LNCAP (cell line): ENCODE measurements around the gene TMEM164.

Experiments used
- CTCF ChIP-seq: fragments of 450-650 bp; IDR thresholded peaks from 2 replicates; pipeline ENCODE4 v1.5.1; 2017; ENCODE audit warnings: mild to moderate bottlenecking

The TMEM164 gene

GRCh38 chrX:110006821-110007375 is 4.0 kb downstream of the TMEM164 start:
- no peak for TF ChIP-seq CTCF

DNA sequence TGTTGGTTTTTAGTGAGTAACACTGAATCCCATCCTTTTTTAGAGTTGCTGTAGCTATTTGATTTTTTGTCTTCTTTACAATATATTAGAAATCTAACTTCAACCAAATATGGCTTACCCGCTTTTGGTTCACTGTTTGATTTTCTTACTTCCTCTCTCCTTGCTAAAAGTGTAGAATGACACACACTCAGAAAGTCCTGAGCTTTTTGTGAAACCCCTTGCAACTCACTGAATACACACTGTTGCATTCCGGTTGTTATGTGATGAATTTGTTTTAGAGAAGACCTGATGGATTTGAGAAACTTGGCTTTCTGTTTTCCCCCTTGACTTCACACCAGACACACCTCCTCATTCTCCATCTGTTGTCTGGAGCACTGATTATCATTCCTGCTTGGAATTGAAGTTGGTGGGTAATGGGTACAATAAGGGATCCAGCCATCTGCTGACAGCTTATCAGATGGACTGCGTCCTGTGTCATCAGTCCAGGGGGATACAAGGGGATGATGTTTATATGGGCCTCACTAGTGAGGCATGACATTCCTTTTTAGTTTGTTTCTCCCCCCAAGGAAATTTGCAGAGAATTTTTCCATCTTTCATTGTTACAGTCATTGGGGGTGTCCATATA is 5.2 kb downstream of the TMEM164 start:
- no peak for TF ChIP-seq CTCF

DNA sequence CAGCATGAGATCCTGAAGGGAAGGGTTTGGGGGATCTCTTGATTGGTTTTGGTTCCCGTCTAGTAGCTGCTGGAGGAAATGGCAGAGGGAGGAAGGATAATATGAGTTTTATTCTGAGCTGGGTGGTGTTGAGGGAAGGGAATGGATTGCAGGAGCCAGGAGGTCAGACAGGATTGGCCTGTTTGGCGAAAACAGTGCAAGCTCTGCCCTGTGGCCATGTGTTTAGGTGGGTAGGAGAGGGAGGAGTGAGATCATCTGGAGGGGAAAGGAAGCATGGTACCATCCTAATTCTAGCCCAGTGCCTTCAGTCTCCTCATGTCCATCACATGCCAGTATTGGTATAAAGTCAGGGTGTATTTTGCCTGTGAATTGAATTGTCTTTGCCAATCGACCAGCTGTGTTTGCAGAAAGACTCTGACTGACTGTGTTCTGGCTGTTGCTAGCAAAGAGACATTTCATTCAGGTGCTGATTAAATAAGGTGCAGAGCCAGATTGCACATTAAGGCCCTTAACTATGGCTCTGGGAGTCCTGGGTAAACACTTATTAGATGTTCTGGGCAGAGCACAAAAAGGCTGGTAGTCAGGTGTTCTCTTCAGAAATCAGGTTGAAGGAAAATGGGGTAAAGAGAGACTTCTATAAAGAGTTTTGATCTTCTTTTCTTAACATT is 10.0 kb downstream of the TMEM164 start:
- TF ChIP-seq CTCF: no peak

DNA sequence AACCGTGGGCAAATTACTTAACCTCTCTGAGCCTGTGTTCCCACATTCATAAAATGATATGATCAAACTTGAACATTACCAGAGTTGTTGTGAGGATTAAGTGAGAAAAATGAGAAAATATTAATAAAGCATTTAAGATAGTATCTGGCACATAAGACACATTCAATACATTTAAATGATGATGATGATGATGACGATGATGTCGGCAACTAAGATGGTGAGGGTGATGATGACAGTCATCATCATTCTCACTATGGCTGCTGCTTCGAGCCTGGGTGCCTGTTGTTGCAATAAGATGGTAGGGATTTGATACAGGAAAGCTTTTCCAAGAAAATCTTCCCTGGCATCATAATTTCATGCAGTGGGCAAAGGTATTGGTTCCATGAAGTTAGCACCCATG is 11.1 kb downstream of the TMEM164 start:
- no peak for TF ChIP-seq CTCF

DNA sequence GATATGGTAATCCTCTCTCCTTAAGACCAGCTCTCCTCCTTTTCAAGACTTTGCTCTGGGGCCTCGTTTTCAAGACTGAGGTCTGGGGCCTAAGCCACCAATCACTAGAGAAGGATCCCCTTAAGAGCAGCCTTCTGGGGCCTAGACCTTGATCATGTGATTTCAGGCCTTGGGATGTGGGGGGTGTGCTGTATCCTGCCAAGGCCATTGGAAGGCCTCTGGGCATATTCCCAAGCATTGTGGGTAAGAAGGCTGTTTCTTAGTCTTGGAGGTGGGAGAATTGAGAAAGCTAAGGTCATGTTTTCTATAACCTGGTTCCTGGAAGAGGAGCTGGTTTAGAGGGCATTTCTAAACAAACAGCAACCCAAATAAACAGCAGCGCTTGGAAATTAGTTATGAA is 12.1 kb downstream of the TMEM164 start:
- no peak for TF ChIP-seq CTCF

- no peak for TF ChIP-seq CTCF
Measured at GRCh38 chrX:110015915-110016314, 13.0 kb downstream of the TMEM164 start.

- TF ChIP-seq CTCF: no peak
Measured at GRCh38 chrX:110020536-110020935, 17.6 kb downstream of the TMEM164 start.
